ENCODE results near the gene TLR6. TPM values are rescaled to one million over a fixed set of nuclear protein-coding genes. Genes with fewer than 3 reads are reported as not detected.

The TLR6 gene
- total and polyA plus RNA-seq, 2 of the 8 experiments (the other 6 are each of a cell fraction or from before 2014, with no cell fraction given): 0.02 to 0.09 TPM

DNA sequence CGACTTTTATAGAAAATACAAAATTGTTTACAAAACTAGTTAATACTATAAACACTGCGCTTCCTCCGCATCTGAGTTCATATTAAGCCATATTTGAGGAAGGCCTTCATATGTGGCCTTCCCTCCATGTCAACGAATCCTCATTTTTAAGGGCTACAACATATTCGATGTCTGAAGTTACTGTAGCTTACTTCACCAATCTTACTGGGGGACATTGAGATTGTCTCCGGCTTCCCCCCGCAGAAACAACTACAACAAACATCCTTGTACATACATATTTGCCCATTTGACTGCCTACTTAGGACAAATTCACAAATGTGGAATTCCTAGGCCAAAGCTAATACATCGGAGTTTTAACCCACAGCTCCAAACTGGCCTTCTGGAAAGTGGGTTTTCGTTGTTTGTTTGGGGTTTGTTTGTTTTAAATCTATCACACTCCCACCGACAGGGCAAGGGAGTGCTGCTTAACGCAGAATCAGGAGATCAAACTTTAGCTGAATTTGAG is 10.4 kb upstream of the TLR6 start:
- no peaks in the 10 kb centered on the region for H3K9me3 ChIP-seq (ENCODE audit: insufficient read depth in 2 of 2, low read depth in 1 of 2, low read length in 1 of 2)
- CTCF ChIA-PET (ENCODE audit: partially characterized antibody): interaction anchor here (1.6 kb wide), 1 partner anchor 34 kb away, joined by 3 read pairs; no protein-coding TSS in a partner anchor
- H2AFZ ChIP-seq (ENCODE audit: low read length): peak overlapping the region; percentile 95
- no peak overlapping the region for H4K8ac ChIP-seq (ENCODE audit: extremely low read depth, insufficient read depth, low read length)
- no peak overlapping the region for H3K4ac ChIP-seq (replicated peaks; ENCODE audit: insufficient read length, low read depth, low read length)
- peaks cover 0 to 3% of the 10 kb centered on the region in 2 experiments for H4K20me1 ChIP-seq (replicated peaks in 1 of 2; ENCODE audit: control insufficient read depth in 1 of 2, insufficient read depth in 2 of 2, low read length in 2 of 2)
- no peak overlapping the region for H3K27ac ChIP-seq (ENCODE audit: low read depth, low read length)
- H3K4me3 ChIP-seq (ENCODE audit: extremely low read depth in 1 of 4, insufficient read depth in 2 of 4, low read depth in 3 of 4, low read length in 4 of 4): peak overlapping the region; percentile 34 to 68 (median 62)
- peak overlapping the region; percentile 72 to 90 for H3K4me2 ChIP-seq (ENCODE audit: insufficient read depth in 1 of 2, low read depth in 2 of 2, low read length in 2 of 2)
- H3K36me3 ChIP-seq (ENCODE audit: control insufficient read depth in 2 of 4, insufficient read depth in 4 of 4, low read length in 3 of 4): peaks cover 0 to 2% (median 0%) of the 10 kb centered on the region in 4 experiments; a peak in 1 of 8 replicates
- H3K56ac ChIP-seq (replicated peaks; ENCODE audit: insufficient read length, low read depth, low read length): no peak overlapping the region
- H3K79me2 ChIP-seq (ENCODE audit: control insufficient read depth in 1 of 2, insufficient read depth in 2 of 2, low read length in 2 of 2): no peaks in the 10 kb centered on the region
- WGBS, 2 experiments (ENCODE audit: extremely low coverage in 1 of 2, insufficient coverage in 1 of 2, insufficient read length in 1 of 2, insufficient replicate concordance in 2 of 2, low coverage in 1 of 2, low lambda C conversion rate in 2 of 2, missing lambda C conversion rate in 1 of 2): 61% methylated on average over 11 of the region's 11 CpGs; no CpG with 5 or more reads in 1 of the 2 experiments
- H3K79me1 ChIP-seq (ENCODE audit: low read depth, low read length): peaks cover 2% of the 10 kb centered on the region; the same call in 1 of the 2 replicates
- H4K5ac ChIP-seq (ENCODE audit: insufficient read length, low read depth, low read length): no peak overlapping the region
- no peak overlapping the region for H2AK5ac ChIP-seq (ENCODE audit: low read depth, low read length)
- TF ChIP-seq SP2 (IDR thresholded peaks at IDR 0.05; ENCODE audit: low read length) (no peak), ASH2L (IDR thresholded peaks at IDR 0.05; ENCODE audit: low read length) (peak; percentile 22), KDM4A (IDR thresholded peaks at IDR 0.05; ENCODE audit: low read depth, low read length, severe bottlenecking) (no peak), EP300 (IDR thresholded peaks at IDR 0.05; ENCODE audit: borderline replicate concordance in 1 of 2, low read depth in 2 of 2, low read length in 2 of 2) (no peak), POLR2A (IDR thresholded peaks at IDR 0.05; ENCODE audit: control extremely low read depth in 1 of 2, low read depth in 2 of 2, low read length in 2 of 2) (peak in 1 of 2 experiments; percentile 33; a peak in 1 of 3 replicates)
- peaks cover 3 to 11% (median 6%) of the 10 kb centered on the region in 4 experiments; a peak in 6 of 7 replicates for H3K4me1 ChIP-seq (replicated peaks in 1 of 4; ENCODE audit: control insufficient read depth in 3 of 4, insufficient read depth in 4 of 4, low read length in 3 of 4)
- peaks cover 0 to 4% (median 0%) of the 10 kb centered on the region in 4 experiments; a peak in 2 of 7 replicates for H3K27me3 ChIP-seq (replicated peaks in 1 of 4; ENCODE audit: control insufficient read depth in 3 of 4, extremely low read depth in 1 of 4, insufficient read depth in 3 of 4, low read length in 3 of 4)
- H2BK12ac ChIP-seq (ENCODE audit: low read depth, low read length): peak overlapping the region; percentile 62
- H3K18ac ChIP-seq (ENCODE audit: extremely low read depth, low read length): peak overlapping the region; percentile 9; the same call in 1 of the 2 replicates
- no peak overlapping the region for H2BK5ac ChIP-seq (ENCODE audit: low read depth, low read length)
- no peak overlapping the region for H2BK20ac ChIP-seq (ENCODE audit: low read length)
- no peak overlapping the region for H3K14ac ChIP-seq (ENCODE audit: insufficient read length)
- FAIRE-seq (peak; percentile 32), DNase-seq (ENCODE audit: low read depth in 1 of 2, low spot score in 2 of 2) (no peak)
- POLR2A ChIA-PET (ENCODE audit: partially characterized antibody): no interaction called here
- 0 out of 2 replicates have a peak overlapping the region, but pooled peaks have one; percentile 40 for H2BK15ac ChIP-seq (ENCODE audit: low read length)
- no peak overlapping the region for H3K23ac ChIP-seq (ENCODE audit: insufficient read length)
- peaks cover 11% of the 10 kb centered on the region; the same call in 1 of the 2 replicates for H3K23me2 ChIP-seq (ENCODE audit: low read depth, low read length)
- H2BK120ac ChIP-seq (replicated peaks; ENCODE audit: low read depth, low read length): no peak overlapping the region
- H4K91ac ChIP-seq (replicated peaks; ENCODE audit: insufficient read length, low read length): no peak overlapping the region
- H3K9ac ChIP-seq (replicated peaks in 1 of 4; ENCODE audit: extremely low read depth in 1 of 4, low read depth in 3 of 4, low read length in 3 of 4): peak overlapping the region in 3 of 4 experiments; percentile 29 to 44 (median 38); a peak in 6 of 7 replicates
